Upper lobe of left lung (tissue), 6 donors: Measurements from ENCODE around the gene SPOCK3. TPM values are rescaled to one million over a fixed set of nuclear protein-coding genes. Genes with fewer than 3 reads are reported as not detected.

ENCODE experiments used
- ATAC-seq, 2 donors: fragments of 200-7000 bp; cut with Tn5 transposase; one replicate each; pipeline ENCODE4 v1.9.1; 2022; ENCODE audit warnings: mild to moderate bottlenecking in 2 of 2, moderate library complexity in 2 of 2; ENCODE audit not compliant: low FRiP score in 2 of 2
- DNase-seq, 2 donors: peaks; one replicate each; pipeline ENCODE4 v3.0.0-alpha.2; 2019 to 2020
- H3K27ac ChIP-seq, 4 donors: fragments of 200-600 bp; sonication (generic); one replicate each; pipeline ENCODE4 v1.5.1; 2016 to 2019
- H3K27me3 ChIP-seq, 4 donors: fragments of 200-600 bp; sonication (generic); one replicate each; pipeline ENCODE4 v1.5.1; 2017 to 2019
- H3K36me3 ChIP-seq, 4 donors: fragments of 200-600 bp; sonication (generic); one replicate each; pipeline ENCODE4 v1.5.1; 2016 to 2019
- H3K4me1 ChIP-seq, 4 donors: fragments of 200-600 bp; sonication (generic); one replicate each; pipeline ENCODE4 v1.5.1; 2018 to 2019
- H3K4me3 ChIP-seq, 4 donors: fragments of 200-600 bp; sonication (generic); one replicate each; pipeline ENCODE4 v1.5.1; 2017 to 2019; ENCODE audit warnings: mild to moderate bottlenecking in 2 of 4, moderate library complexity in 1 of 4
- H3K9me3 ChIP-seq, 4 donors: fragments of 200-600 bp; sonication (generic); one replicate each; pipeline ENCODE4 v1.5.1; 2018 to 2019
- CTCF ChIP-seq, 6 experiments: fragments of 450-650 bp in 4 of 6; fragments of 200-600 bp in 2 of 6; sonication (generic) in 2 of 6; IDR thresholded peaks; one replicate each; pipeline ENCODE4 v1.5.1; 2016 to 2019; ENCODE audit warnings: antibody characterized with exemption in 6 of 6
- EP300 ChIP-seq, 4 donors: sonication (generic); formaldehyde crosslinking; IDR thresholded peaks; one replicate each; pipeline ENCODE4 v1.5.1; 2017; ENCODE audit warnings: antibody characterized with exemption in 4 of 4, control low read depth in 2 of 4
- POLR2A ChIP-seq, 4 donors: fragments of 450-650 bp; IDR thresholded peaks; one replicate each; pipeline ENCODE4 v1.5.1; 2016 to 2017; ENCODE audit warnings: antibody characterized with exemption in 4 of 4, mild to moderate bottlenecking in 2 of 4
- POLR2AphosphoS5 ChIP-seq, 2 donors: sonication (generic); formaldehyde crosslinking; IDR thresholded peaks; one replicate each; pipeline ENCODE4 v1.5.1; 2017; ENCODE audit warnings: antibody characterized with exemption in 2 of 2
- WGBS, 2 donors: methylation state at CpG; one replicate each; pipeline ENCODE4 v1.1.5; 2017 to 2018; 5-methylcytosine and 5-hydroxymethylcytosine counted together
- small RNA-seq, 4 donors: library from RNA; depleted of rRNA; stranded (forward); fragments of <200 nt; gene quantifications; one replicate each; pipeline ENCODE3, GENCODE V24; 2016
- total RNA-seq, 6 donors: library from RNA; depleted of rRNA in 4 of 6; stranded (reverse); fragments of >200 nt in 4 of 6; gene quantifications; one replicate each; pipeline versions ENCODE4 v1.1.0 to v1.2.1, GENCODE V29; 2016 to 2021
- donor health status: DM: no; HTN: no; CAD: no; lungs with moderate emphysema.
- donor health status: DM: no; HTN: yes; CAD: no; lungs with severe emphysema.

SPOCK3 gene
- total RNA-seq, 6 donors from 2014 or later = 0.15 to 5.2 (median 0.22) TPM; not detected in 2

- 82 to 94% methylated on average over 1 of the region's 1 CpG for WGBS, 2 donors
- DNase-seq (no peak), ATAC-seq (no peak)
- H3K27me3 ChIP-seq = no peaks in the 10 kb centered on the region
- H3K4me1 ChIP-seq = no peaks in the 10 kb centered on the region
- H3K27ac ChIP-seq = no peak overlapping the region
- H3K36me3 ChIP-seq = no peaks in the 10 kb centered on the region
- no peak overlapping the region for H3K4me3 ChIP-seq
- TF ChIP-seq POLR2AphosphoS5 (IDR thresholded peaks at IDR 0.05) = no peak
- TF ChIP-seq POLR2A (IDR thresholded peaks at IDR 0.05) = no peak
- TF ChIP-seq CTCF (IDR thresholded peaks at IDR 0.05) = no peak
- no peak for TF ChIP-seq EP300 (IDR thresholded peaks at IDR 0.05)
- H3K9me3 ChIP-seq = no peaks in the 10 kb centered on the region
These were observed 546.5 kb downstream of the SPOCK3 start for GRCh38 chr4:166687828-166688227.

Small RNA genes within 50 kb of the gene (small RNA-seq; reads per million reads assigned to genes)
- gene RNA5SP171 = 0 to 0.14 (median 0.03) reads per million in 4 donors
